CD14-positive monocyte (primary cell): ENCODE data around the gene INKA1. TPM values are rescaled to one million over a fixed set of nuclear protein-coding genes. Genes with fewer than 3 reads are reported as not detected.

Experiments used
- DNase-seq, 3 donors: peaks; one replicate each; pipeline ENCODE4 v3.0.0-alpha.2; 2011 to 2022
- H2AFZ ChIP-seq: 2 replicates; pipeline ENCODE4 v1.6.0; 2012; ENCODE audit warnings: mild to moderate bottlenecking, low read depth, low read length, inconsistent platforms; ENCODE audit not compliant: insufficient read depth, poor library complexity, severe bottlenecking
- H3K27ac ChIP-seq, 2 donors: 1 replicate in 1 of 2; 2 replicates in 1 of 2; pipeline ENCODE4 v1.5.1; 2012 to 2013; ENCODE audit warnings: low read length in 2 of 2, control low read depth in 1 of 2, inconsistent platforms in 1 of 2, low read depth in 1 of 2, mild to moderate bottlenecking in 1 of 2
- H3K27me3 ChIP-seq, 2 donors: one replicate each; pipeline versions ENCODE4 v1.6.0 to v1.6.1; 2011 to 2013; ENCODE audit warnings: low read length in 2 of 2; ENCODE audit not compliant: control insufficient read depth in 2 of 2, insufficient read depth in 2 of 2
- H3K36me3 ChIP-seq, 2 donors: replicated peaks in 1 of 2; 1 replicate in 1 of 2; 2 replicates in 1 of 2; pipeline versions ENCODE4 v1.5.1 to v1.6.1; 2012 to 2013; ENCODE audit warnings: low read length in 2 of 2, control low read depth in 1 of 2, inconsistent platforms in 1 of 2, mild to moderate bottlenecking in 1 of 2; ENCODE audit not compliant: insufficient read depth in 2 of 2, control insufficient read depth in 1 of 2
- H3K4me1 ChIP-seq, 2 donors: 1 replicate in 1 of 2; 2 replicates in 1 of 2; pipeline versions ENCODE4 v1.5.1 to v1.6.1; 2012 to 2013; ENCODE audit warnings: low read length in 2 of 2, control low read depth in 1 of 2, inconsistent platforms in 1 of 2, mild to moderate bottlenecking in 1 of 2, moderate library complexity in 1 of 2; ENCODE audit not compliant: insufficient read depth in 2 of 2, control insufficient read depth in 1 of 2
- H3K4me2 ChIP-seq: replicated peaks from 2 replicates; pipeline ENCODE3; 2012; ENCODE audit warnings: low read length, moderate library complexity, mild to moderate bottlenecking; ENCODE audit not compliant: poor library complexity, severe bottlenecking; ENCODE audit errors: extremely low read depth
- H3K4me3 ChIP-seq, 3 experiments: fragments of 200-600 bp in 1 of 3; sonication (generic) in 1 of 3; replicated peaks in 1 of 3; 1 replicate in 2 of 3; 2 replicates in 1 of 3; pipeline ENCODE4 v1.5.1; 2011 to 2013; ENCODE audit warnings: low read length in 3 of 3, mild to moderate bottlenecking in 3 of 3, control low read depth in 2 of 3, low read depth in 2 of 3, inconsistent platforms in 1 of 3, moderate library complexity in 1 of 3
- H3K79me2 ChIP-seq: 2 replicates; pipeline ENCODE4 v1.6.0; 2012; ENCODE audit warnings: mild to moderate bottlenecking, control low read depth, inconsistent platforms, low read length, moderate library complexity; ENCODE audit not compliant: insufficient read depth
- H3K9ac ChIP-seq: 2 replicates; pipeline ENCODE4 v1.6.0; 2017; ENCODE audit warnings: low read length, mild to moderate bottlenecking; ENCODE audit not compliant: insufficient read depth, poor library complexity, severe bottlenecking
- H3K9me3 ChIP-seq, 2 donors: replicated peaks in 1 of 2; 1 replicate in 1 of 2; 2 replicates in 1 of 2; pipeline versions ENCODE4 v1.5.1 to v1.6.1; 2012 to 2013; ENCODE audit warnings: low read length in 2 of 2, control low read depth in 1 of 2; ENCODE audit not compliant: control insufficient read depth in 1 of 2, insufficient read depth in 1 of 2
- H4K20me1 ChIP-seq: 2 replicates; pipeline ENCODE4 v1.6.0; 2012; ENCODE audit warnings: mild to moderate bottlenecking, low read length, control low read depth, moderate library complexity; ENCODE audit not compliant: insufficient read depth
- H3K27ac Mint-ChIP-seq, 7 donors: one replicate each; pipeline ENCODE4 v1.8.0; 2020; ENCODE audit warnings: mild to moderate bottlenecking in 7 of 7, mixed read lengths in 7 of 7, moderate library complexity in 6 of 7, inconsistent platforms in 2 of 7
- H3K27me3 Mint-ChIP-seq, 3 donors: one replicate each; pipeline ENCODE4 v1.8.0; 2021 to 2022; ENCODE audit warnings: low read depth in 3 of 3, mild to moderate bottlenecking in 3 of 3, mixed read lengths in 3 of 3, moderate library complexity in 3 of 3, inconsistent platforms in 1 of 3
- H3K36me3 Mint-ChIP-seq, 2 donors: one replicate each; pipeline ENCODE4 v1.8.0; 2020; ENCODE audit warnings: mixed read lengths in 2 of 2, inconsistent platforms in 1 of 2, mild to moderate bottlenecking in 1 of 2
- H3K4me1 Mint-ChIP-seq: one replicate; pipeline ENCODE4 v1.8.0; 2020; ENCODE audit warnings: mild to moderate bottlenecking, mixed read lengths
- H3K4me3 Mint-ChIP-seq, 2 donors: one replicate each; pipeline ENCODE4 v1.8.0; 2020; ENCODE audit warnings: mild to moderate bottlenecking in 2 of 2, mixed read lengths in 2 of 2, moderate library complexity in 1 of 2
- H3K9me3 Mint-ChIP-seq, 7 donors: one replicate each; pipeline ENCODE4 v1.8.0; 2020 to 2022; ENCODE audit warnings: mixed read lengths in 7 of 7, mild to moderate bottlenecking in 6 of 7, moderate library complexity in 6 of 7, inconsistent platforms in 2 of 7
- WGBS: methylation state at CpG from one replicate; pipeline ENCODE4 v1.1.5; 2013; ENCODE audit warnings: missing lambda C conversion rate; ENCODE audit not compliant: insufficient coverage; 5-methylcytosine and 5-hydroxymethylcytosine counted together
- intact Hi-C, 2 donors: fragments of 100-400 bp; cut with micrococcal nuclease; formaldehyde crosslinking; loops; one replicate each; pipeline versions ENCODE4 v1.15.0 to v1.15.1; 2023
- polyA plus RNA-seq, 3 donors: library from polyadenylated mRNA; depleted of rRNA in 1 of 3; unstranded in 2 of 3; stranded (reverse) in 1 of 3; fragments of 300-500 nt in 2 of 3; fragments of >200 nt in 1 of 3; fragmentation: Illumina TruSeq in 2 of 3; gene quantifications; 1 replicate in 2 of 3; 2 replicates in 1 of 3; pipeline ENCODE4 v1.2.3, GENCODE V29; 2012 to 2021
- TF ChIP-seq, protein P1 (sequence below): fragments of 200-600 bp; IDR thresholded peaks from one replicate; pipeline ENCODE4 v1.8.0; 2022; ENCODE audit warnings: antibody characterized with exemption, mild to moderate bottlenecking

The INKA1 gene
- polyA plus RNA-seq, 3 donors = 0.43 to 1.3 (median 1.3) TPM

DNA sequence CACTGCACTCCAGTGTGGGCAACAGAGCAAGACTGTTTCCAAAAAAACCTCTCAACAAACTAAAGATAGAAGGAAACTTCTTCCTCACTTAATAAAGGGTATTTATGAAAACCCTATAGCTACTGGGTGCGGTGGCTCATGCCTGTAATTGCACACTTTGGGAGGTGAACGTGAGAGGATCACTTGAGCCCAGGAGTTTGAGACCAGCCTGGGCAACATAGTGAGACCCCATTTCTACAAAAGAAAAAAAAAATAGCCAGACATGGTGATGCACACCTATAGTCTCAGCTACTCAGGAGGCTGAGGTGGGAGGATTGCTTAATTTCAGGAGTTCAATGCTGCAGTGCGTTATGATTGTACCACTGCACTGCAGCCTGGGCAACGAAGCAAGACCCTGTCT, 39.1 kb upstream of the INKA1 start:
- Mint-ChIP-seq H3K27ac (no peak overlapping the region), H3K27me3 (no peaks in the 10 kb centered on the region), H3K9me3 (peaks cover 0 to 2% (median 0%) of the 10 kb centered on the region in 7 donors), H3K4me3 (no peak overlapping the region), H3K36me3 (peaks cover 15 to 51% of the 10 kb centered on the region in 2 donors), H3K4me1 (peaks cover 10% of the 10 kb centered on the region)
- Histone ChIP-seq H4K20me1 (peaks cover 96% of the 10 kb centered on the region), H3K27ac (no peak overlapping the region), H3K9ac (no peak overlapping the region), H3K9me3 (no peaks in the 10 kb centered on the region), H3K4me1 (peaks cover 0 to 5% of the 10 kb centered on the region in 2 donors), H2AFZ (no peak overlapping the region), H3K4me2 (no peak overlapping the region), H3K79me2 (peaks cover 93% of the 10 kb centered on the region), H3K4me3 (no peak overlapping the region), H3K36me3 (peaks cover 3 to 39% of the 10 kb centered on the region in 2 donors), H3K27me3 (no peaks in the 10 kb centered on the region)
- intact Hi-C loops = loop anchor here in 1 of 2 donors (10.0 kb wide), 1 partner anchor 1599 kb away; no protein-coding TSS in a partner anchor
- DNase-seq = no peak
- TF ChIP-seq, protein P1, sequence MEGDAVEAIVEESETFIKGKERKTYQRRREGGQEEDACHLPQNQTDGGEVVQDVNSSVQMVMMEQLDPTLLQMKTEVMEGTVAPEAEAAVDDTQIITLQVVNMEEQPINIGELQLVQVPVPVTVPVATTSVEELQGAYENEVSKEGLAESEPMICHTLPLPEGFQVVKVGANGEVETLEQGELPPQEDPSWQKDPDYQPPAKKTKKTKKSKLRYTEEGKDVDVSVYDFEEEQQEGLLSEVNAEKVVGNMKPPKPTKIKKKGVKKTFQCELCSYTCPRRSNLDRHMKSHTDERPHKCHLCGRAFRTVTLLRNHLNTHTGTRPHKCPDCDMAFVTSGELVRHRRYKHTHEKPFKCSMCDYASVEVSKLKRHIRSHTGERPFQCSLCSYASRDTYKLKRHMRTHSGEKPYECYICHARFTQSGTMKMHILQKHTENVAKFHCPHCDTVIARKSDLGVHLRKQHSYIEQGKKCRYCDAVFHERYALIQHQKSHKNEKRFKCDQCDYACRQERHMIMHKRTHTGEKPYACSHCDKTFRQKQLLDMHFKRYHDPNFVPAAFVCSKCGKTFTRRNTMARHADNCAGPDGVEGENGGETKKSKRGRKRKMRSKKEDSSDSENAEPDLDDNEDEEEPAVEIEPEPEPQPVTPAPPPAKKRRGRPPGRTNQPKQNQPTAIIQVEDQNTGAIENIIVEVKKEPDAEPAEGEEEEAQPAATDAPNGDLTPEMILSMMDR = no peak
- WGBS = no CpG with 5 or more reads among the region's 4 CpGs

GRCh38 chr3:49769286-49769915, 33.7 kb upstream of the INKA1 start:
- Histone ChIP-seq H3K79me2 (peaks cover 98% of the 10 kb centered on the region), H3K27me3 (no peaks in the 10 kb centered on the region)

More at GRCh38 chr3:49769286-49769915, 33.7 kb upstream of the INKA1 start:
- no peak overlapping the region for H3K9ac ChIP-seq
- Mint-ChIP-seq H3K27me3 (no peaks in the 10 kb centered on the region), H3K36me3 (peaks cover 19 to 46% of the 10 kb centered on the region in 2 donors), H3K4me3 (no peak overlapping the region), H3K9me3 (peaks cover 0 to 2% (median 0%) of the 10 kb centered on the region in 7 donors), H3K27ac (no peak overlapping the region), H3K4me1 (no peaks in the 10 kb centered on the region)
- no CpG with 5 or more reads among the region's 3 CpGs for WGBS
- H2AFZ ChIP-seq = no peak overlapping the region
- H3K4me2 ChIP-seq = no peak overlapping the region
- intact Hi-C loops = loop anchor here in 1 of 2 donors (10.0 kb wide), 1 partner anchor 1605 kb away; no protein-coding TSS in a partner anchor
- no peaks in the 10 kb centered on the region for H3K9me3 ChIP-seq
- no peak overlapping the region for H3K4me3 ChIP-seq
- DNase-seq = no peak
- peaks cover 96% of the 10 kb centered on the region for H4K20me1 ChIP-seq
- TF ChIP-seq, protein P1 = no peak
- no peak overlapping the region for H3K27ac ChIP-seq
- H3K36me3 ChIP-seq = peaks cover 11 to 55% of the 10 kb centered on the region in 2 donors
- no peaks in the 10 kb centered on the region for H3K4me1 ChIP-seq
